Ovary (tissue), 9 donors: ENCODE results near the gene CYSTM1. TPM values are rescaled to one million over a fixed set of nuclear protein-coding genes. Genes with fewer than 3 reads are reported as not detected.

Experiments used
- DNase-seq, 5 donors: peaks; one replicate each; pipeline ENCODE4 v3.0.0-alpha.2; 2019 to 2020
- H3K27ac ChIP-seq, 2 donors: fragments of 200-600 bp; one replicate each; pipeline versions ENCODE4 v1.5.1 to v1.8.0; 2019 to 2022
- H3K27me3 ChIP-seq: fragments of 200-600 bp; one replicate; pipeline ENCODE4 v1.8.0; 2022
- H3K36me3 ChIP-seq: fragments of 200-600 bp; sonication (generic); one replicate; pipeline ENCODE4 v1.5.1; 2019
- H3K4me1 ChIP-seq: one replicate; pipeline ENCODE4 v1.8.1; 2013; ENCODE audit warnings: mild to moderate bottlenecking, moderate library complexity; ENCODE audit not compliant: insufficient read depth
- H3K4me3 ChIP-seq: fragments of 200-600 bp; sonication (generic); one replicate; pipeline ENCODE4 v1.5.1; 2017
- H3K9me3 ChIP-seq, 2 donors: fragments of 200-600 bp in 1 of 2; sonication (generic) in 1 of 2; one replicate each; pipeline versions ENCODE4 v1.5.1 to v1.8.1; 2013 to 2019; ENCODE audit warnings: mild to moderate bottlenecking in 1 of 2, moderate library complexity in 1 of 2
- CTCF ChIP-seq, 3 donors: fragments of 450-650 bp in 2 of 3; fragments of 200-600 bp in 1 of 3; IDR thresholded peaks; one replicate each; pipeline versions ENCODE4 v1.5.1 to v1.8.0; 2016 to 2022; ENCODE audit warnings: antibody characterized with exemption in 3 of 3, mild to moderate bottlenecking in 1 of 3
- EP300 ChIP-seq: sonication (generic); formaldehyde crosslinking; IDR thresholded peaks from one replicate; pipeline ENCODE4 v1.6.1; 2017; ENCODE audit warnings: antibody characterized with exemption
- POLR2A ChIP-seq: fragments of 450-650 bp; IDR thresholded peaks from one replicate; pipeline ENCODE4 v1.6.1; 2017; ENCODE audit warnings: antibody characterized with exemption, mild to moderate bottlenecking, moderate library complexity
- WGBS, 3 donors: extraction: QIAGEN DNeasy Blood & Tissue Kit in 1 of 3; methylation state at CpG; one replicate each; pipeline versions ENCODE4 v1.1.5 to v1.1.7; 2013 to 2017; 5-methylcytosine and 5-hydroxymethylcytosine counted together
- intact Hi-C, 4 donors: fragments of 100-400 bp; cut with DNase I; formaldehyde crosslinking; loops; one replicate each; pipeline versions ENCODE4 v1.11.0 to v1.15.1; 2022 to 2023
- polyA plus RNA-seq, 2 donors: library from polyadenylated mRNA; stranded (reverse); fragments of 200-250 nt in 1 of 2; fragments of 350-450 nt in 1 of 2; fragmentation: Illumina TruSeq in 1 of 2; extraction: RNeasy Lipid Tissue Mini Kit (QIAGEN cat#74804) in 1 of 2; gene quantifications; one replicate each; pipeline ENCODE4 v1.2.3, GENCODE V29; 2013 to 2014
- total RNA-seq, 7 donors: library from RNA; depleted of rRNA in 2 of 7; stranded (reverse); fragments of >200 nt in 2 of 7; fragmentation: NEBNext Ultra II Directional in 3 of 7; extraction: Animal tissue kit (Norgen Biotek cat#: 25700) in 3 of 7; gene quantifications; one replicate each; pipeline versions ENCODE4 v1.1.0 to v1.2.4, GENCODE V29; 2016 to 2023
- donor health status: DM: no; HTN: no; CAD: no; lungs with moderate emphysema.
- donor health status: DM: no; HTN: no; CAD: no.
- donor health status: Bipolar disorder and iron deficiency.
- donor health status: DM: yes; HTN: yes; CAD: no.
- donor health status: DM: no; HTN: no; CAD: no.
- donor health status: DM: yes; HTN: yes; CAD: no.

The CYSTM1 gene
- total and polyA plus RNA-seq, 9 donors = 24.6 to 143 (median 40.5) TPM

- no peak overlapping the region for H3K27ac ChIP-seq
- no peaks in the 10 kb centered on the region for H3K27me3 ChIP-seq
- no peak for DNase-seq
- H3K9me3 ChIP-seq = no peaks in the 10 kb centered on the region
- intact Hi-C loops = no loop called here
- no peak overlapping the region for H3K4me3 ChIP-seq
- H3K4me1 ChIP-seq = peaks cover 14% of the 10 kb centered on the region
- H3K36me3 ChIP-seq = no peaks in the 10 kb centered on the region
- WGBS, 3 donors = 86 to 88% (median 88%) methylated on average over 6 of the region's 6 CpGs
- TF ChIP-seq CTCF (IDR thresholded peaks at IDR 0.05) (no peak), EP300 (no peak), POLR2A (no peak)
Measured at GRCh38 chr5:140236891-140237598, 62.1 kb downstream of the CYSTM1 start.

- intact Hi-C loops = no loop called here
- no peaks in the 10 kb centered on the region for H3K36me3 ChIP-seq
- DNase-seq = no peak
- WGBS, 3 donors = 92 to 94% (median 94%) methylated on average over 6 of the region's 6 CpGs
- H3K9me3 ChIP-seq = no peaks in the 10 kb centered on the region
- no peak overlapping the region for H3K4me3 ChIP-seq
- H3K27me3 ChIP-seq = no peaks in the 10 kb centered on the region
- no peak overlapping the region for H3K27ac ChIP-seq
- peaks cover 14% of the 10 kb centered on the region for H3K4me1 ChIP-seq
- no peak for TF ChIP-seq CTCF (IDR thresholded peaks at IDR 0.05)
- no peak for TF ChIP-seq POLR2A
- TF ChIP-seq EP300 = no peak
Measured at GRCh38 chr5:140238756-140239155, 63.8 kb downstream of the CYSTM1 start.

- intact Hi-C loops = no loop called here
- 95 to 97% (median 96%) methylated on average over 5 of the region's 5 CpGs for WGBS, 3 donors
Measured at GRCh38 chr5:140239461-140239860, 64.5 kb downstream of the CYSTM1 start.

GRCh38 chr5:140239939-140240700 is 65.1 kb downstream of the CYSTM1 start:
- no peak overlapping the region for H3K4me3 ChIP-seq
- H3K27me3 ChIP-seq = no peaks in the 10 kb centered on the region
- WGBS, 3 donors = 31 to 37% (median 32%) methylated on average over 11 of the region's 11 CpGs
- H3K27ac ChIP-seq = no peak overlapping the region
- peaks cover 14% of the 10 kb centered on the region for H3K4me1 ChIP-seq
- DNase-seq = peak; percentile 50 to 66 (median 63)
- TF ChIP-seq POLR2A (no peak), EP300 (no peak), CTCF (IDR thresholded peaks at IDR 0.05) (peak; percentile 29 to 56 (median 51))
- no peaks in the 10 kb centered on the region for H3K36me3 ChIP-seq
- no peaks in the 10 kb centered on the region for H3K9me3 ChIP-seq
- intact Hi-C loops = loop anchor here in 3 of 4 donors (5.0 kb wide), 2 partner anchors 107 to 112 kb away; partner anchors contain the start of gene HBEGF (in 2 of the 3)

More at GRCh38 chr5:140239461-140239860, 64.5 kb downstream of the CYSTM1 start:
- Histone ChIP-seq H3K9me3 (no peaks in the 10 kb centered on the region), H3K27me3 (no peaks in the 10 kb centered on the region), H3K4me3 (no peak overlapping the region), H3K36me3 (no peaks in the 10 kb centered on the region), H3K4me1 (peaks cover 14% of the 10 kb centered on the region), H3K27ac (no peak overlapping the region)
- DNase-seq = no peak
- TF ChIP-seq POLR2A (no peak), CTCF (IDR thresholded peaks at IDR 0.05) (no peak)
